Measurements from ENCODE around the gene AEN.
A peak's percentile ranks its signal among the peaks of the same experiment; 100 is the strongest.

Gene AEN

DNA sequence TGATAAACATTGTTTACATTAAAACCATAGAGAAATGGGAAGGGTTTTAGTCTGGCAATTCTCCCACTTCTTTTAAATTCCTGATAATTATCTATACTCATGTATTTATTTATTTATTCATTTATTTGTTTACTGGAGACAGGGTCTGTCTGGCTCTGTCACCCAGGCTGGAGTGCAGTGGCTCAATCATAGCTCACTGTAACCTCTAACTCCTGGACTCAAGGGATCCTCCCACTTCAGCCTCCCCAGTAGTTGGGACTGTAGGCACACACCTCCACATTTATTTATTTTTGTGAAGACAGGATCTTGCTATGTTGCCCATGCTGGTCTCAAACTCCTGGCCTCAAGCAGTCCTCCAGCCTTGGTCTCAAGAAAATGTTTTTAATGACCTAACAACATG, 2.5 kb upstream of the AEN start:
- DNase-seq (no peak), ATAC-seq (replicated peaks) (no peak)
- Mint-ChIP-seq H3K27me3 (peaks cover 15 to 28% of the 10 kb centered on the region in 2 donors), H3K4me3 (no peak overlapping the region), H3K9me3 (no peaks in the 10 kb centered on the region), H3K4me1 (ENCODE audit: low read depth in 2 of 2) (peaks cover 25 to 26% of the 10 kb centered on the region in 2 donors), H3K27ac (no peak overlapping the region), H3K36me3 (ENCODE audit: insufficient read depth) (peaks cover 8% of the 10 kb centered on the region)

DNA sequence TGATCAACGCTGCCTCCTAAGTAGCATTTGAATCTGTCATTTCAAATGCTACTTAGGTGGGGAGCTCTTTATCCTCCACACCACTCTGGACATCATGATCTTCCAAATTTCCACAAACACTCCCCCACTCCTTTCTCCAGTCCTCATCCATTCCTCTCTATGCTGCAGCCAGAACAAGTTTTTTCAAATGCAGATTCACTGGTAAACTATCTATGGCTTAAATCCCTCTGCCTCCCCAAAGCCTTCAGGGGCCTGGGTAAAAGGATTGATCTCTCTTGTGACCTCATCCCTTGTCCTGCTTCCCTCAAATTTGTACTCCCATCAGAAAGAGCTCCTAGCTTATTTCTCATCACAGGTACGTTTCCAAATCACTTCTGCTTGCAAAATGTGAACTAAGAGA, 1.3 kb upstream of the AEN start:
- peaks cover 15 to 28% of the 10 kb centered on the region in 2 donors for H3K27me3 Mint-ChIP-seq
- H3K9me3 Mint-ChIP-seq, result no peaks in the 10 kb centered on the region
- H3K36me3 Mint-ChIP-seq (ENCODE audit: insufficient read depth), result peaks cover 11% of the 10 kb centered on the region
- DNase-seq, result no peak
- H3K27ac Mint-ChIP-seq, result no peak overlapping the region
- no peak overlapping the region for H3K4me3 Mint-ChIP-seq
- no peak for ATAC-seq (replicated peaks)
- H3K4me1 Mint-ChIP-seq (ENCODE audit: low read depth in 2 of 2), result peaks cover 33 to 37% of the 10 kb centered on the region in 2 donors

DNA sequence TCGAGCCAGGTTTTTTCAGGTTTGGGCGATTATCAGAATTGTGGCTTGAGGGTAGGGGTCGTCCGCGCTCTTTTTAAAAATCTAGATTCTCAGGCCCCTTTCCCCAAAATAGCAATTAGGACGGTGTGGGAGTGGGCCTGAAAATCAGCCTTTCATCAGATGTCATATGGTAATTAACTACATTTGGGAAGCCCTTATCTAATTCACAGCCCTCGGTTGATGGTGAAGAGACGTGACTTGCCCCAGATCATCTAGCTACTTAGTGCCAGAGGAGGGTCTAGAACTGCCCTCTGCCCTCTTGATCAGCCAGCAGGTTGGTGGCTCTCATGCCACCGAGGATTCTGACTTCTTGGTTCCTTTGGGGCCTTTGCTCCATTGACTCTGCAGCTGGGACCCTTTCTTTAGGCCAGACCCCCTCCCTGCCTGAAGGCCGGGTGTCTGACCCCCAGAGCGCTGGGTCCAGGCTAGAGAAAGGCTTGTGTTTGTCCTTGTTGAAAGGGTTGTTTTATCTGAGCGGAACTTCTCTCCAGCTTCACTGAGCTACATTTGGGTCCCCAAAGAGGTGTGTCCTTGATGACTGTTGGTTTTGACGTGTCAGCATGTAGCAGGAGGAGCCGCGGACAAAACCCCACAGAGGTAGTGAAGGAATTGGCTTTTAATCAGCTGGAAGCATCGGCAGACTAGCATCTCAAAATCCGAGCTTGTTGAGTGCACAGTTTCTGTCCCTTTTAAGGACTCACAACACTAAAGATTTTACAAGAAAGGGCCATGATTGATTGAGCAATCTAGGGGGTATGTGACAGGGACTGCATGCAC, 857 bp downstream of the AEN start:
- peaks cover 15 to 21% of the 10 kb centered on the region in 2 donors for H3K27me3 Mint-ChIP-seq
- H3K27ac Mint-ChIP-seq, result peak overlapping the region; percentile 94 to 98
- peaks cover 33 to 43% of the 10 kb centered on the region in 2 donors for H3K4me1 Mint-ChIP-seq (ENCODE audit: low read depth in 2 of 2)
- DNase-seq (peak; percentile 29 to 54 (median 47)), ATAC-seq (replicated peaks) (peak; percentile 44)
- H3K9me3 Mint-ChIP-seq, result no peaks in the 10 kb centered on the region
- peak overlapping the region; percentile 83 to 92 for H3K4me3 Mint-ChIP-seq
- H3K36me3 Mint-ChIP-seq (ENCODE audit: insufficient read depth), result peaks cover 11% of the 10 kb centered on the region

DNA sequence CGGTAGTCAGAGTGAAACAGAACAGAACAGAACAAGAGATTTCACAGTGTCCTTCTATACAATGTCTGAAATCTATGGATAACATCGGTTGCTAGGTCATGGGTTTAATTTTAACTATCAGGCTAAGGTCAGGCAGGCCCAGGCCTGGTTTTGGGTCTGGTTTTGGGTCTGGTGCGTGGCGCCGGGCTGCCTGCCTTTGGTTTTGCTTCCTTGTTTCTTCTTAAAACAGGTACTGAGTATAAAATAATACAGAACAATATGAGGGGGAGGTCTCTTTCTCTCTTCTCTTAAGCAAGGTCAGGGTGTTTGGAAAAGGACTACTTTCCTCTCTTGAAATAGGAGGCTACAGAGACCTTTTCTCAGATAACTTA, 1.4 kb downstream of the AEN start:
- DNase-seq (no peak), ATAC-seq (replicated peaks) (no peak)
- H3K4me3 Mint-ChIP-seq, result peak overlapping the region; percentile 83 to 92
- H3K27me3 Mint-ChIP-seq, result peaks cover 12 to 19% of the 10 kb centered on the region in 2 donors
- no peaks in the 10 kb centered on the region for H3K9me3 Mint-ChIP-seq
- H3K4me1 Mint-ChIP-seq (ENCODE audit: low read depth in 2 of 2), result peaks cover 39 to 48% of the 10 kb centered on the region in 2 donors
- peak overlapping the region; percentile 94 to 98 for H3K27ac Mint-ChIP-seq
- peaks cover 13% of the 10 kb centered on the region for H3K36me3 Mint-ChIP-seq (ENCODE audit: insufficient read depth)

DNA sequence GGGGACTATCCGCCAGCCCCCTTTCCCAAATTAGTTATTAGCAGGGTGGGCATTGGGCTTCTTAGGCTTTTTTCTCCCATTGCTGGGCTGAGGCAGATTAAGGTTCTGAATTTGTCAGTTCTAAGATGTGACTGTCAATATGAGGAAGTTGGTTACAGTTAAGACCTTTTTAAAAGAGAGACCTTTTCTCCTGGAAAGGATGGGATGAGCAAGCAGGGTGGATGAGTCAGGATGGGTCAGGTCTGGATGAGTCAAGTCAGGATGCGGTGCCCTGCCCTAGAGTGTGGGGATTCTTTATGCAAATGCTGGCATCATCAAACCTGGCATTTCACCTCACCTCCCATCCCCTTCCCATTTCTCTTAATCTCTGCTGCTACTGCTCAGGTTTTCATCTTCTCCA, 1.9 kb downstream of the AEN start:
- peaks cover 43 to 53% of the 10 kb centered on the region in 2 donors for H3K4me1 Mint-ChIP-seq (ENCODE audit: low read depth in 2 of 2)
- peaks cover 18% of the 10 kb centered on the region for H3K36me3 Mint-ChIP-seq (ENCODE audit: insufficient read depth)
- H3K9me3 Mint-ChIP-seq, result no peaks in the 10 kb centered on the region
- peaks cover 8 to 14% of the 10 kb centered on the region in 2 donors for H3K27me3 Mint-ChIP-seq
- peak overlapping the region; percentile 94 to 98 for H3K27ac Mint-ChIP-seq
- peak overlapping the region; percentile 83 to 92 for H3K4me3 Mint-ChIP-seq
- ATAC-seq (replicated peaks) (no peak), DNase-seq (no peak)

DNA sequence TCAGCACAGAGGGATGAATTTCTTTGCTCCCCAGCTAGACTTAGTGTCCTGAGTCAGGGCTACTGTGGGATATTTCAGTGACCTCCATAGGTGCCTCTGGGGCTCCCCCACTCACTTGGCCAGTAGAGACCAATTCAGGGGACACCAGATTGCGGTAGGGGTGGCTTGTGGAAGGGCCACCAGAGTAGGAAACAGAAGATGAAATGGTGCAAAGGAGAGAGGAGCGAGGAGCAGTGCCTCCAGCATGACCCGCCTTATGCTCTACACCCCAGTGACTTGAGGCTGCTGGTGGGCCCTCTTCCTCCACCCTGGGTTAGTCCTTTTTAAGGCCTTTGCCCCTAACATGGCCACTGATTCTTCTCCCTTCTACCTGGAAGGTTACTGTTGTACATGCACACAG, 2.5 kb downstream of the AEN start:
- H3K36me3 Mint-ChIP-seq (ENCODE audit: insufficient read depth), result peaks cover 18% of the 10 kb centered on the region
- H3K27me3 Mint-ChIP-seq, result peaks cover 7 to 12% of the 10 kb centered on the region in 2 donors
- peaks cover 49 to 57% of the 10 kb centered on the region in 2 donors for H3K4me1 Mint-ChIP-seq (ENCODE audit: low read depth in 2 of 2)
- H3K9me3 Mint-ChIP-seq, result no peaks in the 10 kb centered on the region
- DNase-seq (no peak), ATAC-seq (replicated peaks) (no peak)
- peak overlapping the region; percentile 75 to 83 for H3K4me3 Mint-ChIP-seq
- H3K27ac Mint-ChIP-seq, result peak overlapping the region; percentile 94 to 98

DNA sequence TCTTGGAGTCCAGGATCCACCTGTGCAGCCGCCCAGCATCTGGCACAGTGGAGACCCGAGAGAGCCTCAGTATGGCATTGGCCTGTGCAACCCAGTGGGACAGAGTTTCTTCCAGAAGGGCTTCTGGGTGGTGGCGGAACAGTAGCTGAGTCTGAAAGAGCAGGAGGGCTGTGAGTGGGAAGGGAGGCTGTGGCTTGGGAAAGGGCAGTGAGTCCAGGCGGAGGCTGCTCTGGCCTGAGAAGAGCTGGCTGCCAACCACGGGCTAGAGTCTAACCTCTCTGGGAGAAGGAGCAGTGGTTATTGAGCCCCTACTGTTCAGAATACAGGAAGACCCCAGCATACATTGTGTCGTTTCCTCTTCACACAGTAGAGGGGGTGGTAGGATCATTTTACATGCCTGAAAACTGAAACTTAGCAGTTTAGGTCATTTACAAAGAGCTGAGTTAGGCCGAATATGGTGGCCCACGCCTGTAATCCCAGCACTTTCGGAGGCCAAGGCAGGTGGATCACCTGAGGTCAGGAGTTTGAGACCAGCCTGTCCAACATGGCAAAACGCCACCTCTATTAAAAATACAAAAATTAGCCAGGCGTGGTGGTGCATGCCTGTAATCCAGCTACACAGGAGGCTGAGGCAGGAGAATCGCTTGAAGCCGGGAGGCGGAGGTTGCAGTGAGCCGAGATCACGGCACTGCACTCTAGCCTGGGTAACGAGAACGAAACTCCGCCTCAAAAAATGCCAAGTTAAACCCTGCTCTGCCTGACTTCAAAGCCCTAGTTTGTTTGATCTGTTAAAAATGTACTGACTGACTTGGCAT, 3.2 kb downstream of the AEN start:
- peak overlapping the region; percentile 68 to 75 for H3K4me3 Mint-ChIP-seq
- H3K27me3 Mint-ChIP-seq, result peaks cover 7 to 9% of the 10 kb centered on the region in 2 donors
- H3K9me3 Mint-ChIP-seq, result no peaks in the 10 kb centered on the region
- ATAC-seq (replicated peaks) (peak; percentile 46), DNase-seq (peak; percentile 54 to 72 (median 55))
- peaks cover 57 to 63% of the 10 kb centered on the region in 2 donors for H3K4me1 Mint-ChIP-seq (ENCODE audit: low read depth in 2 of 2)
- peak overlapping the region; percentile 94 to 98 for H3K27ac Mint-ChIP-seq
- peaks cover 18% of the 10 kb centered on the region for H3K36me3 Mint-ChIP-seq (ENCODE audit: insufficient read depth)

DNA sequence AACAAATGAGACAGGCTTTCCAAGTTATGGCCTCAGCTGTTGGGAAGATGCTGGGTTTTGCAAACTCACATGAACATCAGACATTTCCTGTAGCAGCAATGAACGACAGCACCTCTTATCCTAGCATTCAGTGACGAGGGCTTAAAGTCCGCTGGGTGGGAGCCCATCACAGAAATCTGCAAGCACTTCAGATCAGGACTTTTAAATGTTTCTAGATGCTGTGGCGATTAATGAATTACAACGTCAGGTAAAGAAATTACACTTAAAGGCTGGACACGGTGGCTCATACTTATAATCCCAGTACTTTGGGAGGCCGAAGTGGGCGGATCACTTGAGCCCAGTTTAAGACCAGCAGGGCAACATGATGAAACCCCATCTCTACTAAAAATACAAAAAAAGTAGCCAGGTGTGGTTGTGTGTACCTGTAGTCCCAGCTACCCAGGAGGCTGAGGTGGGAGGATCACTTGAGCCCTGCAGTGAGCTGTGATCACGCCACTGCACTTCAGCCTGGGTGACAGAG, 3.9 kb downstream of the AEN start:
- Mint-ChIP-seq H3K4me3 (peak overlapping the region; percentile 68 to 75), H3K4me1 (ENCODE audit: low read depth in 2 of 2) (peaks cover 63 to 70% of the 10 kb centered on the region in 2 donors), H3K9me3 (no peaks in the 10 kb centered on the region), H3K27ac (peak overlapping the region; percentile 94 to 98), H3K27me3 (peaks cover under 1 to 3% of the 10 kb centered on the region in 2 donors), H3K36me3 (ENCODE audit: insufficient read depth) (peaks cover 21% of the 10 kb centered on the region)
- DNase-seq (no peak), ATAC-seq (replicated peaks) (no peak)

DNA sequence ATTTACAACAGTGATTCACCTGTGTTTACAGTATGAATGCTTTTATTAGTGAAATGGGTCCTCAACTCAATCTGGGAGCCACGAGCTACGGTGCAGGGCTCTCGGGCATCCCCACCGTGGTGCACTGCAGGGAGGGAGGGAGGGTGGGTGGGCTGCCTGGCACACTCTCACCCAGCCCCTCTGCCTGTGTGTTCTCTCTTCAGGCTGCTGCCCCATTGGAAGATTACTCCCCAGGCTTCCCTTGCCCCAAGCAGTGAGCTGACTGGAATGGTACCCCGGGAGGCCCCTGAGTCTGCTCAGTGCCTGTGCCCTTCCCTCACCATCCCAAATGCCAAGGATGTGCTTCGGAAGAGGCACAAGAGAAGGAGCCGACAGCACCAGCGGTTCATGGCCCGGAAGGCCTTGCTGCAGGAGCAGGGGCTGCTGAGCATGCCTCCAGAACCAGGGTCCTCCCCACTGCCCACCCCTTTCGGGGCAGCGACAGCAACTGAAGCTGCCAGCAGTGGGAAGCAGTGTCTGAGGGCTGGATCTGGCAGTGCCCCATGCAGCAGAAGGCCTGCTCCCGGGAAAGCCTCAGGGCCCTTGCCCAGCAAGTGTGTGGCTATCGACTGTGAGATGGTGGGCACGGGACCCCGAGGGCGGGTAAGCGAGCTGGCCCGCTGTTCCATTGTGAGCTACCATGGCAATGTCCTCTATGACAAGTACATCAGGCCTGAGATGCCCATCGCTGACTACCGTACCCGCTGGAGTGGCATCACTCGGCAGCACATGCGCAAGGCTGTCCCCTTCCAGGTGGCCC, 5.0 kb downstream of the AEN start:
- Mint-ChIP-seq H3K4me3 (no peak overlapping the region), H3K36me3 (ENCODE audit: insufficient read depth) (peaks cover 23% of the 10 kb centered on the region), H3K4me1 (ENCODE audit: low read depth in 2 of 2) (peaks cover 66 to 74% of the 10 kb centered on the region in 2 donors), H3K27ac (peak overlapping the region; percentile 95 to 98), H3K27me3 (no peaks in the 10 kb centered on the region), H3K9me3 (no peaks in the 10 kb centered on the region)
- no peak for ATAC-seq (replicated peaks)
- DNase-seq, result no peak

DNA sequence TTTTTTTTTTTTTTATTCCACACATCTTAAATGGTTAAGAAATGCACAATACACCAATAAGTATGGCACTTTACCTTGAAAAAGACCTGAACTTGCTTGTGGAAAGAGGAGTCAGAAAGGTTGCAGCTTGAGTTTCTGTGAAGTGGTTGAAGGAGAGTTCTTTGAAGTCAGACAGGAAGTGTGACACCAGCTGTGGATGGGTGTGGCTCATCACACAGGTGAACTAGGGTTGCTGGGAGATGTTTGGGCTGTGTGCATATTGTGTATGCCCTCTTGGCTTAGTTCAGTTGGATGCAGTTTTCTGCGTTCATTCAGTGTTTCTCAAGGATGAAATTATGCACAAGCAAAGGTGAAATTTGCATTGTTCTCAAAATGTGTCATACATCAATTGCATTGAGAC, 6.3 kb downstream of the AEN start:
- Mint-ChIP-seq H3K27ac (peak overlapping the region; percentile 88 to 95), H3K9me3 (no peaks in the 10 kb centered on the region), H3K27me3 (no peaks in the 10 kb centered on the region), H3K4me3 (peak overlapping the region; percentile 35 to 51), H3K36me3 (ENCODE audit: insufficient read depth) (peaks cover 18% of the 10 kb centered on the region), H3K4me1 (ENCODE audit: low read depth in 2 of 2) (peaks cover 55 to 64% of the 10 kb centered on the region in 2 donors)
- DNase-seq (peak; percentile 54 to 60 (median 56)), ATAC-seq (replicated peaks) (peak; percentile 87)

DNA sequence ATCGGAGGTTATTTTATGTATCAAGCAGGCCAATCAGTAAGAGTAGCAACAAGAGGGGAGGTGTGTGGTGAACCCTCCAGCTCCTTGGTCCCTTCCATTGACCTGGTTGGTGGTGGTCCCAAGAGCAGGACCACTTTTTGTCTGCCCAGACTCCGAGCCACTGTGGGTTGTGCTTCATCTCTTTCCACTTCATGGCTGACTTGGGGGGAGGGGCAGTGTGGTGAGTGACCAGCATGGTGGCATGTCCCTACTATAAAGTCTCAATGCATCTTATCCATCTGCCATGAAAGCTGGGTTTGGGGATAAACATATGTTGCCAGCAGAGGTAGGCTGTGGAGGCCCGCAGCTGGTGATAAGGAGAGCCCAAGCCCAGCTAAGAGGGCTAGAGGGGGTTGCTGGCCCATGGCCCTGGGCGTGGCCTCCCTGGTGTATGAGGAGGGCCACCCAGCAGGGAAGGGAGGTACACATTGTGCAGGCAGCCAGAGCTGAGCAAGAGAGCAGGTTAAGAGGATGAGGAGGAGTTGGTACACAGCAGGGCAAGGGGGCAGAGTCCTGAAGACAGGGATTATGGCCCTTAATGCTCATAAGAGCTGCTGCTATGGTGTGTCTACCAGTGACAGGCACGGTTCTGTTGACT, 7.0 kb downstream of the AEN start:
- Mint-ChIP-seq H3K27ac (peak overlapping the region; percentile 88 to 95), H3K4me1 (ENCODE audit: low read depth in 2 of 2) (peaks cover 48 to 58% of the 10 kb centered on the region in 2 donors), H3K4me3 (peak overlapping the region; percentile 35 to 51), H3K9me3 (no peaks in the 10 kb centered on the region), H3K36me3 (ENCODE audit: insufficient read depth) (peaks cover 18% of the 10 kb centered on the region), H3K27me3 (no peaks in the 10 kb centered on the region)
- ATAC-seq (replicated peaks) (no peak), DNase-seq (no peak)

DNA sequence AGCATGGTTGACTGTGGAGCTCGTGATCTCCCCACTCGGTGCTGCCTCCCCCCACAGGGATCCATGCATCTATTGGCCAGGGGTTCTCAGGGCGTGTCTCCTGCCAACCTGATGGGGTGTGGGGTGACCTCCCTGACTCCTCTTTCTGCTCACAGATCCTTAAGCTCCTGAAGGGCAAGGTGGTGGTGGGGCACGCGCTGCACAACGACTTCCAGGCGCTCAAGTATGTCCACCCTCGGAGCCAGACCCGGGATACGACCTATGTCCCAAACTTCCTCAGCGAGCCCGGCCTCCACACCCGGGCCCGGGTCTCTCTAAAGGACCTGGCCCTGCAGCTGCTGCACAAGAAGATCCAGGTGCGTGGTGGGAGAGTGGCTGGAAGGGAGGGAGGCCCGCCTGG, 7.9 kb downstream of the AEN start:
- ATAC-seq (replicated peaks) (no peak), DNase-seq (no peak)
- Mint-ChIP-seq H3K4me1 (ENCODE audit: low read depth in 2 of 2) (peaks cover 41 to 48% of the 10 kb centered on the region in 2 donors), H3K27ac (peak overlapping the region; percentile 88 to 95), H3K4me3 (peak overlapping the region; percentile 58 to 71), H3K9me3 (no peaks in the 10 kb centered on the region), H3K27me3 (no peaks in the 10 kb centered on the region), H3K36me3 (ENCODE audit: insufficient read depth) (peaks cover 18% of the 10 kb centered on the region)

Data from effector memory CD8-positive, alpha-beta T cell (primary cell).